CD4-positive, alpha-beta T cell treated with Interleukin-15 for 1 hour (primary cell): Measurements from ENCODE around the gene FLNB.
"Not testable (repeated sequence)": the region's sequence is repeated elsewhere in the genome, so short reads cannot be mapped to it uniquely, and the experiment has no call there.

Source experiments
- DNase-seq: peaks from one replicate; pipeline ENCODE4 v3.0.0-alpha.2; 2020

FLNB gene

DNA sequence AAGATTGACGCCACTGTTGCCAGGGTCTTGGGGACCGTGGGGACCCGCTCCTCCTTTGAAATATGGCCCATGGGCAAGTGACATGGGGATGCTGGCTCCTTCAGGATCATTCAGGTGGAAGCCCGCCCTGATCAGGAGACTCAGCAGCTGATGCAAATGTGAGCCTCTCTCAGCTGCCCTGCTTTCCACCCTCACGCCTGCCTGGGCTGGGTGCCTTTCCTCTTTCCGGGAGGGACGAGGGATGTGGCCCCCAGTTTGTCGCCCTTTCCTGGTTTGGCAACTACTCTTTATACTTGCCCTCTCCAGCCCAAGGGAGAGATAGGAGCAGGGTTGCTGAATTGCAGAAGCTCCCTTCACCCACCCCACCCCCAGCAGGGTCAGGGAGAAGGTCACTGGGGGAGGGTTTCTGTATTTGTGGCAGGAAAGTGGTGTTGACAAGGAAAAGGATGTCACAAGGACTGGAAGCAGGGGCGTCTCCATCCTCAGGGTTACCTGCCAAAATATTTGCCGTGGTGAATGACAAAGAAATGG is 180.8 kb downstream of the FLNB start:
- no peak for DNase-seq

DNA sequence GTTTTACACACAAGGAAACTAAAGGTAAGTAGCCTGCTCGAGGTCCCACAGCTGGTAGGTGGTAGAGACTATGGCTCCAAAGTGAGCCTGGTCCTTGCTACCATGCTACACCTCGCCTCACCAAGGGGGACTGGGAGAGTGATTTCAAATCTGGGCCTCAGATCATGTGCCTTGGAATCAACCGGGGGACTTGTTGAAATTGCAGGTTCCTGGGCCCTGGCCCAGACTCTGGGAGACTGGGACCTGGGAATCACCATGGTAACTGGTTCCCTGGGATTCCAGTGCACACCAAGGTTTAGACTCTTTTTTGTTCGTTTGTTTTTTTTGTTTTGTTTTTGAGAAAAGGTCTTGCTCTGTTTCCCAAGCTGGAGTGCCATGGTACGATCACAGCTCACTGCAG is 181.5 kb downstream of the FLNB start:
- DNase-seq: no peak

DNA sequence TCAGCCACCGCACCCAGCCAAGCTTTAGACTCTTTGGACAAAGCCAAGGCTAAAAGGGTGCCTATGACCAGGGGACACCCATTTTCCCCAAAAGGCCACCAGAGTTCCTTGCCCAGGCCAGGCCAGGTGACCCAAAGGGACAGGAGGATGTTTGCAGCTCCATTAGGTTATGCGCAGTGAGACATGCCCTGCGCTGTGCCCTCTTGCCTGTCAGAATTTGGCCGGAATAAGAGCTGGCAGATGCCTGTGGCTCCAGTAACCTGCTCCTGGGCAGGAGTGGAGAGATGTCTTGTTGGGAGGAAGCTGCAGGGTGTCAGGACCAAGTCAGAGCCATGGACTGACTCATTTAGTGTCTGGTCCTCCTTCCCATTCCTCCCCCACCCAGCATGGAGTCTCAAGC is 182.1 kb downstream of the FLNB start:
- DNase-seq: no peak

DNA sequence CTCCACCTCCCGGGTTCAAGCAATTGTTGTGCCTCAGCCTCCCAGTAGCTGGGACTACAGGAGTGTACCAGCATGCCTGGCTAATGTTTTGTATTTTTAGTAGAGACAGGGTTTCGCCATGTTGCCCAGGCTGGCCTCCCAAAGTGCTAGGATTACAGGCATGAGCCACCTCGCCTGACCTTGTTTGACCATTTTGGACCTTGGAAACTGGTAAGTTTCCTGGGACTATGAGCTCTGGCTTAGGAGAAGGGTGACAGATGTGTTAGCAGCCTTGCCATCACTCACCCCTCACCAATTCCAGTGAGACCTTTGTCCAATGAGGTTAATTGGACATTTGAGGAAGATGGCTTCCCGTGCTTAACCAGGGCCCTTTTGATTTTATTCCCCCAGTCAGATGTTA is 182.7 kb downstream of the FLNB start:
- DNase-seq: no peak

DNA sequence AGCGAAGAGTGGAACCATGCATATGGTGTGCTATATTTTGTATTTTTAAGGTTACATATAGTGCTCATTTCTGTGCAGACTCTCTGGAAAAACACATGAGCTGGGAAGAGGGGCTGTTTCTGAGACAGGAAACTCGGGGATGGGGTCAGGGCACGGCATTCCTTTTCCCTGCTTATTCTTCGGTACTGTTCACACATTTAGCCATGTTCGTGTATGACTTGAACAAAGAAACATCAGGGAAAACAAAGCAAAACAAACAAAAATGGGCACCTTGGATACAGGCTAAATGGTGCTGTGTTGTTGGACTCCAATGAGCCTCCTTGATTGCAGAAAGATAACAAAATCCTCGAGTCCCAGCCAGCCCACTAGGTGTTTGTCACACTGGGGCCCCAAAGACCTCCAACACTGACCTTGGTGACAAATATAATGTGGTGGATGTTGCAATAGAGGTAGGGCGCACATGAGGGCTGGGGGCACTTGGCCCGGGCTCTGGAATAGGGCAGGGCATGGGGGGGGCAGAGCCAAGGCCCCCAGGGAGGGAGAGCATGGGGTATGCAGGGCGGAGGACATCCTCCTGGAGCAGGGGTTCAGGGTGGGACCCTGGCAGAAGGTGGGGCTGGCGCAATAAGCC is 183.3 kb downstream of the FLNB start:
- no peak for DNase-seq

DNA sequence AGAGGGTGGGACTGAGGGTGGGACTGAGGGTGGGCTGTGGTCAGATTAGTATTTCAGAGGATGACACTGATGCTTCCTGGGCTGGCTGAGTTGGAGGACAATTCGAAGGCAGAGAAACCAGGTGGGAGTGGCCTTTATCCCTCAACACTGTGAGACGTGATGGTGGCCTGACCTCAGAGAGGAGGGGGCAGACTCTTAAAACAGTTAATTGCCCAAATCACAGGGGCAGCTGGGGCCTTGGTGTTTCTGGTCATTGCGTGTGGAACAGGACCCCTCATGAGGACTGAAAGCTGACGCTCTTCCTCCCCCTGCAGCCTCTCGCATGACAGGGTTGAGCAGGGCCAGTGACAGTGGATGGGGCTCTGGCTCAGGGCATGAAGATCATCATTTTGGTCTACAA is 183.8 kb downstream of the FLNB start:
- DNase-seq: no peak

DNA sequence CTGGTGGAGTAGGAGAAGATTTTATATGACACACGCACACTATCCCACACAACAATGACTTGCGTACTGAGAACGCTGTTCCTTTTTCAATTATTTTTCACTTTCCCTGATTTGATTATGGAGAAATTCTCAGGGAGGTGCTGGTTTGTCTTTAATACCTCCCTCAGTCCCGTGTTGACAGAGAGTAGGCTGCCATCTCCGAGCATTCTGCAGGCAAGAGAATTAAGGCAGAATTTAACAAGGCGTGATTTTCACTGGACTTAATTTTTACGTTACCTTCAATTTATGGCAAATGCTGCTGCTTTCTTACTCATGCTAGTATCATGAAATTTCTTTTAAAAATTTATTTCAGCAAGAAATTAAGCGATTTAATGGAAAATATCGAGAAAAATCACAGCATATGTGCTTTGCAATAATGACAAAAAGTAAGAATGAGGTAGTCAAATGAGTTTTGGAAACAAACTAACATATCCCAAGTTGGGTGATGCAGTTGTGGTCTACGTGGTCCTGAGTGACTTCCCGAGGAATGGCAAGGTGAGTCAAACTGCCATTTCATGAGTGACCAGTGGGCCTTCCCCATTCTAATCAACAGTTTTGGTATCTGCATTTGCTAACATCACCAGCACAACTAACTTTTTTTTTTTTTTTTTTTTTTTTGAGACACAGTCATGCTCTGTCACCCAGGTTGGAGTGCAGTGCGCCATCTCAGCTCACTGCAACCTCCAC is 185.6 kb downstream of the FLNB start:
- no peak for DNase-seq

DNA sequence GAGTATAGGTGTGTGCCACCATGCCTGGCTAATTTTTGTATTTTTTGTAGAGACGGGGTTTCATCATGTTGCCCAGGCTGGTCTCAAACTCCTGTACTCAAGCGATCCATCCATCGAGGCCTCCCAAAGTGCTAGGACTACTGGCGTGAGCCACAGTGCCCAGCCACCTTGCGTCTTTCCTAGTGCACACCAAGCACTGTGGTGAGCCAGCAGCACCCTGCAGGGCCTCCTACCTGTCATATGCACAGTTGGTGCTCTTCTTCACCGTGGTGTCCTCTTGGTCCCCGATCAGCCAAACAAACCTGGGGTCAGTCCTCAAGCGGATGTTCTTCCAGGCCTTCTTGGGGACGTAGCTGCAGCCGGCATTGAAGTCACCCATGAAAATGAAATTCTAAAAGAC is 189.4 kb downstream of the FLNB start:
- DNase-seq: no peak

DNA sequence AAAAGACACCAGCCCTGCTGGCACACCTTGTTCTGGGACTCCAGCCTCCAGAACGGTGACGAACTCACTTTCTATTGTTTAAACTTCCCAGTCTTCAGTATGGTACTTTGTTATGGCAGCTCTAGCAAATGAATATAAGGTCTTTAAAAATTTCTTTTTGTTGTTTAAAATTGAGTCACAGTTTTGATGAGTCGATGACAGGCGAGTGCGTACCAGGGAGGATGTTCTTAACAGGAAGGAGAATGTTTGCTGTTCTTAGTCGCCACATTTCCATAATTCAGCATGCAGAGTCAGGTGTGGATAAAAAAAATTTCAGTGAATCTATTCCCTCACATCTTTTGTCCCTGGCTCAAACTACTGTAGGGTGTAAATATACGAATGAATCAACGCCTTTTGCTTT is 190.1 kb downstream of the FLNB start:
- no peak for DNase-seq

DNA sequence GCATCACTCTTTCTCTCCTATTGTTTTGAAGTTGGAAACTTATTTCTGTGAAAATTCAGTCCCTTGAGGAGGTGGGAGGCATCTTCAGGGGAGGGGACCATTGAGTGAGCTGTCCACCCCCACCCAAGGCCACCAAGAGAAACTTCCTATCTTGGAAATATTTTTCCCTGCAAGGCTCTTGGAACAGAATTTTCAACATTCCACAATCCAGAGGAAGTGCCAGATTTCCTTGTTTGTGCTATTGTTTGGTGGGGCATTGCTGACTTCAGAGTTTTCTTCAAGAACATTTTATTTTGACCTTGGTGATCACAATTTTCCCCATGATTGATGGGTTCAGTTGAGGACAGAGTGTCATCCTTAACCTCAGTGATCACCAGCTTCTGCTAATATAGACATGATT is 190.6 kb downstream of the FLNB start:
- no peak for DNase-seq

DNA sequence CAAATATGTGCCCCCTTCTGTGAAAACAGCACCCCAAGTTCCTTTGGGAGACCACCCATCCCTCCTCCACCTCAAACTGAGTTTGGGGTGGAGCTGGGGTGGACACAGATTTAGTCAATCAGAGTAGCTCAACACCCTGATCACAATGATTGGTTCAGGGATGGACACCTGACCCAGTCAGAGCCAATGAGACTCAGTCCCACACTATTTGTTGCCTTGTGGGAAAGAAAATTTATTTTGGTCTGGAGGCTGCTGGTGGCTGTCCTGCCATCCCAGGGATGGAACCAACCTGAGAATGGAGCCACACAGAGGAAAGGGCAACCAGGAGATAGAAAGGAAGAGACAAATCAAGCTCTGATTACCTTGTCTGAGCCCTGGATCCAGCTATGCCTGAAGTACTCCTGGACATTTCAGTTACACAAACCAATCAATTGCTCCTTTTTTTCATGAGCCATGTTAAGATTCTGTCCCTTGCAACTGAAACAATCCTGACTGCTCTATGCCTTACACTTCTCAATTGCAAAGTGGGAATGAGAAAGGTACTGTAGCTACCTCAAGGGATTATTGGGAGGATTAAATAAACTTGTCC is 192.0 kb downstream of the FLNB start:
- no peak for DNase-seq

DNA sequence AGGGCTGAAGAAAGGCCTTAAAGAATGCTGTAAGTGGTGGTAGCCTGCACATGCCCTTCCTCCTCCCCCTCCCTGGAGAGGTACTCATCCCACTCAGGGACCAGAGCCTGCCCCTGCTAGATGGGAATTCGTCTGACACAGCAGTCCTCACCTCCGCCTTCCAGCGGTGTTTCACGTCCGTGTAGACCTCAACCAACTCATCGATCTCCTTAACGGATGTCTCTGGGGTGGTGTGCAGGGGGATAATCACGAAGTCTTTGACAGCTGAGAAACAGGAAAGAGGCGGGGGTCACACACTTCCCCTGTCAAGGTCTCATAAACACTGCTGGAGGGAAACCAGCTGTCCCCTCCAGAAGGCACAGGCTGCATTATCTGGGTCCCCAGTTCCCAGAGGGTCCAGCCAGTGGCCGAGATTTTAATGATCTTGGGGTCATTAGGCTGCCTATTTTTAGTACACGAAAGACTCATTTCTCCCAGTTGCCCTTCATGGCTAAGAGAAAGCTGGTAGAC is 192.7 kb downstream of the FLNB start:
- DNase-seq: no peak

DNA sequence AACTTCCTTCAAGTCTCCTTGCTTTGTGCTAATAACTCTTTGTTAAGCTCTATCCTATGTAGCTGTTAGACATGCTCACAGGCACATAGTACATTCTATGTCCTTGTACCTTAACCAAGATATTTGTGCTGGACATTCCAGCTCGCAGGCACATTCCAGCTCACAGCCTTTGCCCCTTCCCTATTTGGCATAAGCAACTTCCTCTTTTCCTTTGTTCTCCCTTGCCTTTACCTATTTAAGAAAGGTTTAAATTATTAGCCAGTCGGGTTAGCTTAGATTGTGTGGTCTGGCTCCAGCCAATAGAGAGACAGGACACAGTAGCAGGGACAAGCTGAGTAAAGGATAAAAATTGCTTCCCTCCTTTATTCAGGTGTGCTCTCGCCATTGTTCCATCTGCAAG is 193.2 kb downstream of the FLNB start:
- DNase-seq: not testable (repeated sequence)

DNA sequence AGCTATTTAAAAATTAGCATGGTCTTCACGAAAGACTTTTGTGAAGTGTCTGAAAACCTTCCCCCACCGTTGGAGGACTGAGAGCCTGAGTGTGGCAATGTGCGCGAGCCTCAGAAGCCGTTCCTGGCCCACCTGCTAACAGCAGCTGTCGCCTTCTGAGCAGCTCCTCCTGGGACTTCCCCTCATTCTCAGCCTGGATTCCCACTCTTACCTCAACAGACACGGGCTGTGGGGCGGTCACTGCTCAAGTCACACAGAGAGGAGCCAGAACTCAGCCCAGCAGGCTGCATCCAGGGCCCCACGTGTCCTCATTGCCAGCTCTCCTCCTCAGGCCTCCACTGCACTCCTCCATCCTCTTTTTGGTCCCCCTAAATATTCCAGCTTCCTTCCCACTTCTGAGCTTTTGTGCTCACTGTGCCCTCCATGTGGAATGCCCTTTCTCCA is 194.7 kb downstream of the FLNB start:
- no peak for DNase-seq

DNA sequence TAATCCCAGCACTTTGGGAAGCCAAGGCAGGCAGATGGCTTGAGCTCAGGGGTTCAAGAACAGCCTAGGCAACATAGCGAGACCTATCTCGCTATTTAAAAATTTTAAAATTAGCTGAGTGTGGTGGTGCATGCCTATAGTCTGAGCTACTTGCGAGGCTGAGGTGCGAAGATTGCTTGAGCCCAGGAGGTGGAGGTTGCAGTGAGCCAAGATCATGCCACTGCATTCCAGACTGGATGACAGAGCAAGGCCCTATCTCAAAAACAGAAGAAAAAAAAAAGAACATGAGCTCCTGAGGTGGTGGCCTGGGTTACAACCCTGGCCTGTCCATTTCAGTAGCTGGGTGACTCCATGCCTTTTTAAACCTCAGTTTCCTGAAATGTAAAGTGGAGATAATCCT is 195.3 kb downstream of the FLNB start:
- DNase-seq: no peak

DNA sequence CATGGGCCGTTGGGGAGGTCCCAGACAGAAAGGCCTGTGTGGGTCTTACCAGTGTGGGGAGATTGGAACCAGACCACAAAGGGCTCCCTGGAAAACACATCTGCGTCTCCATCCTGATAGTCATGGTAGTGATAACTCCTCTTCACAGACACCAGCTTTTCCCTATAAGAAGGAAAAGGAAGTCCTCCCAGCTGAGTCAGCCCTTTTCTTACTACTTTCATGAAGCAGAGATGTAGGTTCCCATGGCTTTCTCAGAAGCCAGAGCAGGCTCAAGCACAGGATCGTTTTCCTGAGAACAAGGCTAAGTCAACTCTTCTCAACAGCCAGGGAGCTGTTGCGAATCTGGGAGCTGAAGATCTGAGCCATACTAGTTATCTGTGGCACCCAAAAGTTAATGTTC is 196.5 kb downstream of the FLNB start:
- DNase-seq: no peak

DNA sequence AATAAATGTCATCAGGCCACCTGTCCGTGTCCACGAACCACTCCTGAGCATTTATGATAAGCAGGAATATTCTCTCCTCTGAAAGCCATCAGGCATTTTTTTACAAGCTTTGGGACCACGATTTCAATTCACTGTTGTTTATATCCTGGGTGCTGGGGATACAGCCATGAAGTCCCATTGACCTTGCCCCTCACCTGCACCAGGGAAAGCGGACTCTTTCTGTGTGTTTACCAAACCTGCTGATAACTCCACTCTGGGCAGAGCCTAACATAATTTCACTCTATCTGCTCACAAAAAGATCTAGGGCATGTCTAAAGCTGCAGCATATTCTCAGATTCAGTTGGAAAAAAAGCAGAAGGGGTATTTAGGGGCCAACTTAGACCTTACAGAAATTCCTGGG is 197.8 kb downstream of the FLNB start:
- no peak for DNase-seq

DNA sequence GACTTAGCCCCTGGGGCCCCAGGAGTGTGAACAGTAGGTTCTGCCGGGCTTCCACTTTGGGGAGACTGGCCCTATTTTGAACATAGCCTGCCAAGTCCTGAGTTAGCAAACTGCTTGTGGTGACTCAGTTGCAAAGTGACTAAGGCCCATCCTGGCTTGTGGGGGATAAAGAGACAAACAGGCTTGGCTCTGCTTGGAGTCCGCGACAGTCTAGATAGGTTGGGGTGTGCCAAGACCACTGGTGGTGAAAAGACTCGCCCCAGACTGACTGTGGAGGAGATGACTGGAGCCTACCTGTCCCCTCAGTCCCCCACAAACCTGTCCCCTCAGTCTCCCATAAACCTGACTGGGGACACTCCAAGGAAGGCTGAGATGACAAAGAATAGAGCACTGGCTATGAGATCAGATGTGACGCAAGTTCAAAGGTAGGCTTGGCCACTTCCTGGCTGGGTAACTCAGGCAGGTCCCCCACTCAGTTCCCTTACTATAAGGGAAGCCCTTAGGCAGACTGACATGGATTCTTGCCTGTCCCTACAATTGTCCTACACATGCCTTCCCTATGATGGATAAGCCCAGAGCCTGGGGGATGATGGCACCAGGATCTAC is 198.3 kb downstream of the FLNB start:
- no peak for DNase-seq

DNA sequence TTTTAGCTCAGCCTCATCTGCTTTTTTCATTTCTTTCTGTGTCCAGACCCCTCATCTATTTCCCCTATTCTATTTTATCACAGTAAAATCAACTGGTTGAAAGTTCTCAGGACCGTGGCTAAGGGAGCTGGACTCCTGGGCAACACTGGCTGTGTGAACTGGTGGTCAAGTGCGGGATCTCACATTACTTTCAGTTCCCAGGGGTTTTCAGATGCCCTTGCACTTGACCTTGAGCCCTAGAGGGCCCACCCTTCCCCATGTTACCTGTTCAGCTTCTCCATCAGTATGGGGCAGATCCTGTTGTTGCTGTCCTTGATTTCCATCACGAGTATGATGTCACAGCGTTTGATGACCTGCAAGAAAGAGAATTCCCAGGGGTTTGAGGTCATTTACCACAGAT is 199.7 kb downstream of the FLNB start:
- DNase-seq: no peak

DNA sequence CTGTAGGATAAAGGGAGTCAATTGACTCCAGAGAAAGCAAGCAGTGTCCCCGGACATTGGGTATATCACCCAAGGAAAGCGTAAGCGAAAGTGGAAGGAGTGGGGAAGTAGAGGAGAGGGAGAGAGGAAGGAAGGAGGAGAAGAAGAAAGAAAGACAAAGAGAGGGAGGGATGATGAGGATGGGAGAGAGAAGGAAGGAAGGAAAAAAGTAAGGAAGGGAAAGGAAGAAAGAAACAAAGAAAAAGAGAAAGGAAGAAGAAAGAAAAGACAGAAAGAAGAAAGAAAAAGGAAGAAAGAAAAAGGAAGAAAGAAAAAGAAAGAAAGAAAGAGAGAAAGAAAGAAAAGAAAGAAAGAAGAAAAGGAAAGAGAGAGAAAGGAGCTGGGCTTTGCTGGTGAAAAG is 201.7 kb downstream of the FLNB start:
- DNase-seq: no peak

DNA sequence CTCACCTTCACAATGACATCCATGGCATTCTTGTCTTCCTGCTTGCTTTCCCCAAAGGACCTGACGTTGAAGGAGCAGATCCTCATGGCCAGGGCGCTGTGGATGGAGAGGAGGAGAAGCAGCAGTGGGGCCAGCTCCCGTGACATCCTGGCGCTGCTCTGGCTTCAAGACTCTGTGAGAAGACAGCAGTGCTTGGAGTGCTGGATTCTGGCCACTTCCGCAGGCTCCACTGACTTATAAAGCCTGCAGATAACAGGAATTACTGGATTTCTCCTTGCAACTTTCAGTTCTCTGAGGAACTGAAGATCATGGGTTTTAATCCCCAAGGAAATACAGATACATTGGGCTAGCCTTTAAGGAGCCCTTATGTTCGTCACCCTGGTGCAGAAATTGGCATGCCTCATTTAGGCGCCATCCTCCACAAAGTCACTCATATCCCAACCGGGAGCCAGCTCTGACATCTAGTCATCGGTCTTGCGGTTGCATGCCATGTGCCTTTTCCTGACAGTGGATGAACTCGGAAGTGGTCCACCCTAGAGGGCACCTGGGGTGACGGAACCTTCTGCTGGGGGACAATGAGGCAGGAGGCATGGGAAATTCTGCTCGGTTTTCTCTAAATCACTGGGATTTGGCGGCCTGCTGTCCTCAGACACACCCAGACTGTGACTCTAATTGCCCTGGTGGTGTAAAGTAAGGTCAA is 202.7 kb downstream of the FLNB start, which contains the start of gene DNASE1L3:
Gene DNASE1L3 (minus strand): TSS at position 212 of the 700 bp plus-strand sequence. CDS start 66 bp downstream, at position 146.
- no peak for DNase-seq

DNA sequence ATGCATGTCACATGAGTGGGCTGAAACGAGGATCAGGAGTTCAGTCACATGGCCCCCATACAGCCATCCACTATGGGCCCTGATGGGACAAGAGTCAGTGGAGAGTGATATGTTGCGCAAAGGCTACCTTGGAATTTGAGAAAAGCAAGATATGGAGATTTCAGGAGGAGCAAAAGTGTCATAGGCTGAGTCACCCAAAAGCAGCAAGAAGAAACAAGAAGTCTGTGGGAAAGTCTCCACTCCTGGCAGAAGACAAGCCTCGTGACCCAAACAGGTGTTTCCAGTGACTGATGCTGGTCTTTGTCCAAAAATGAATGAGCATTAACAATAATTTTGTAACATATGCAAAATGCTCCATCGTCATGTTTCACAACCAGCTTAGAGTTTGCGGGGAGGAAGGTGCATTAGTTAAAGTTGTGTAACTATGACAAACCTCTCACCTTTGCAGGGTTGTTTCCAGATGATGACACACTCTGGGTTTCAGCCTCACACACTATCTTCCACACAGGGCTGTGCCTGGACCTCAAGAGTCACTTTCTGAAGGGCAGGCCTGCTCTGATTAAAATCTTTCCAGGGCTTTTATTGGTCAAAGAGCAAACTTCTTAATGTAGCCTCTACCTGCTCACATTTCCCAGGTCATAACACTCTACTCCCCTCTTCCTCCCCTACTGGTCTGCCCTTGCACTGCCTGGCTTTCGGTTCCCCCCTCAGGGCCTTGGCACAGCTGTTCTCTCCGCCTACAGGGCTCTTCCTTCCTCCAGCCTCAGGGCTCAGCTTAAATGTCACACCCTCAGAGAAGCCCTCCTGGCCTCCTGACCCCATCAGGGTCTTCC is 206.5 kb downstream of the FLNB start:
- peak; percentile 54 for DNase-seq
